ENCODE measurements around the gene PNPLA8.

PNPLA8 gene

DNA sequence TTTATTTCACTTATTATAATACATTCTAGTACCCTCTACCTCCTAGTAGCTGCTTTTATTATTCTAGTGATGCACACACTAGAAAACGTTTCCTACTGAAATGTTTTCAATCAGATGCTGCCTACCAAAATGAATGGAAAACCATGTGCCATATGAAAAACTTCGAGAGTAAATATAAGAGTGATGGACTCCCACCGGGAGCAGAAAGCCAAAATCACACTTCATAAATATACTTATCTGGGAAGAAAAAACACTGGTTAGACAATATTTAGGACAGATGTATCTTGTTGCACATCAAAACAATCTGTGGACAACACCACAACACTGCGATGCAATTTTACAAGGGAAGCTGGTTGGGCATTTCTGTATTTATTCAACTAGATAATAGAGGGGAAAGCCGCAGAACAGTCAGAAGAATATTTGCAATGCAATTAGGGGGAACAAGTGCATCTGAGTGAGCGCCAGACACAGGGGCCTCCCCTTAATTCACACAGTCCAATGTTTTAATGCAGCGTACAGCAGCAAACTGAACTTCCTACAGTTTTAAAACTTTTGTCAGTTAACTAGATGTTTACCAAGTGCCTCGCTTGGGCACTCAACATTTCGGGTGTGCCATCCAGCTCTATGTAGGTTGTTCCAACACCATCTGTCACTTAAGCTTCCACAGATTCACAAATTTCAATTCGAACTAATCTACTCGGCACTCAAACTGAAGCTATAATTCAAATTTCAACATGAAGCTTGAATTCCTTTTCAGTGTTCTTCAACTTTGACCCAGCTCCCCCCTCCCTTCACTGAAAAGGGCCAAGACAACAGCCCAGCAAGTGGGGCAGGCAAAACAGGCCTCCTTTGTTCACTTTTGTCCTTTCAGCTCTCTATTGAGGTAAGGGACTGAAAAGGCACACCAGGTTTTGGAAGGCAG, 77.1 kb downstream of the PNPLA8 start:
- peak in 13 of 51 donors; percentile 10 to 50 (median 20) for DNase-seq

DNA sequence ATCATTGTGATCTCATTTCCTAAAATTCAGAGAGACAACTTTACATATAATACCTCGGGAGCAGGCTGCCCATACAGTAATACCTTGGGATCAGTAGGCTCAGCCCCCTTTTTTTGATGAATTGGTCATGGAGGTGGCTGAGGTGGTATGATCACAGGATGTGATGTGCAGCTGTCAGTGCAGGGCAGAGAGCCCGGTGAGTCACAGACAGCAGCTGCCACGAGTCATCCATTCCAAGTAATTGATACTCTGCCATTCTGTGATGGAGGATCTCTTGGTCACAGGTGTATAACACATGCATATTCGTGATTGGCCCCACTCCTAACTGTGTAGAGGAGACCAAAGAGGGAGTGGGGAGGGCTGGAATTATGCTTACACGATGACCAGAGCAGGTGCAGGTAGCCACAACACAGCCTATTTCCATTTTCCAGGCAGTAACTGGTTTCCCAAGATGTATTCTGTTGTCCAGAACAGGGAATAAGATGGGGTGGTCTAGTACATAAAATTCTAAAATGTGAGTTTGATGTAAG, 83.8 kb downstream of the PNPLA8 start:
- peak in 1 of 51 donors; percentile 14 for DNase-seq

DNA sequence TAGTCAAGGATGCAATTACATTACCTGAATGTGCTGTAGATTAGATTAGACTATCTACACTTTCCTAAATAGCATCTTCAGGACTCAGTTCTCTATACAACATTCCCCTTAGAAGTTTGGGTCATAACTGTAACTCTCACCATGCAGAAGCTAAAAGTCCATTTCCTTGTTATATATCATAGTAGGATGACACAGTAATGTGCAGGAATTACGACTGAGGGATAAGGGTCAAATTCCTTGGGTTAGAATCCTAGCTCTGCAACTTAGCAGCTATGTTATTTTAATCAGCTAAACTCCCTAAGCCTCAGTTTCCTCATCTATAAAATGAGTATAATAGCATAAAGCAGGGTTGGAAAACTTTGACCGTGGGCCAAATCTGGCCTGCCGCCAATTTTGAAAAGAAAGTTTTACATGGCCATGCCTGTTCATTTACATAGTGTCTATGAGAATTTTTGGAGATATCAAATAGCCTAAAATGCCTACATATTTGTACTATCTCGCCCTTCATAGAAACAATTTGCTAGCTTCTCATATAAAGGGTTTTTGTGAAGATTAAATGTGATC, 84.5 kb downstream of the PNPLA8 start:
- no peak for DNase-seq

DNA sequence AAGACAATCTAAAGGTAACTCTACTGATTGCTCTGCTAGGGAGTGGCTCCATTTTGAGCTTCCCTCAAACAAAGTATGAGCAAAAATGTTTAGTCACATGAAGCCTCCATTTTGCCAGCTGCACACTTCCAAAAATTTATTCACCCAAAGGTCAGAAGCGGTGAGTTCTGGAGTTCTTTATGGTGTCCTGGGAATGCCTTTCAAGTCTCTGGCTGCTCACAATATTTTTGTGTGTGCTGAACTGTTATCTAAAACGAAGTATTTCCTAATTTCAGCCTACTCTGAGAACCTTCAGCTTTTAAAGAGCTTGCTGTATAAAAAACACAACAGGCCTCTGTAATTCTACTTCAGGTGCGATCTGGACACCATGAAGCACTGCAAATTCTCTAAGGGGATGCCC, 85.3 kb downstream of the PNPLA8 start:
- DNase-seq, result no peak

DNA sequence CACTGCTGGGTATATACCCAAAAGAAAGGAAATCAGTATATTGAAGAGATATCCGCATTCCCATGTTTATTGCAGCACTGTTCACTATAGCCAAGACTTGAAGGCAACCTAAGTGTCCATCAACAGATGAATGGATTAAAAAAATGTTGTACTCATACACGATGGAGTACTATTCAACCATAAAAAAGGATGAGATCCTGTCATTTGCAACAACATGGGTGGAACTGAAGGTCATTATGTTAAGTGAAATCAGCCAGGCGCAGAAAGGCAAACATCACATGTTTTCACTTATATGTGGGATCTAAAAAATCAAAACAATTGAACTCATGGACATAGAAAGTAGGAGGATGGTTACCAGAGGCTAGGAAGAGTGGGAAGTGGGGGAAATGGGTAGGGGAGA, 89.0 kb downstream of the PNPLA8 start:
- no peak for DNase-seq

DNA sequence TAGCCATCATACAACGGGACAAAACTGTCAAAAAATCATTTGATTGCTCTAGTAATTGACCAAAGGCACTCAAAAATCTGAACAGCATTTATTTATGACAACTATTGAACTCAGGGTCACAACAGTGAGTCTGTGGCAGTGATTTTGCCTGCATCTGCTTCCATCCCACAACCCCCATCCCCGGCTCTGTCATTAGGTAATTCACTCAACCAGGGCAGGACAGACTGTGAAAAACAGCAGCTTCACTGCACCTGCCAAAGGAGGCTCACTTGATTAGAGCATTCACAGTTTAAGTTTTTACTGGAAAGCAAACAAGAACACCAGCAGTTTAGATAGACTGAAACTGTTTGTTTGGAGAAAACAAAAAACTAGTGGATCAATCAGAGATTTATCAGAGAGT, 91.9 kb downstream of the PNPLA8 start:
- no peak for DNase-seq

DNA sequence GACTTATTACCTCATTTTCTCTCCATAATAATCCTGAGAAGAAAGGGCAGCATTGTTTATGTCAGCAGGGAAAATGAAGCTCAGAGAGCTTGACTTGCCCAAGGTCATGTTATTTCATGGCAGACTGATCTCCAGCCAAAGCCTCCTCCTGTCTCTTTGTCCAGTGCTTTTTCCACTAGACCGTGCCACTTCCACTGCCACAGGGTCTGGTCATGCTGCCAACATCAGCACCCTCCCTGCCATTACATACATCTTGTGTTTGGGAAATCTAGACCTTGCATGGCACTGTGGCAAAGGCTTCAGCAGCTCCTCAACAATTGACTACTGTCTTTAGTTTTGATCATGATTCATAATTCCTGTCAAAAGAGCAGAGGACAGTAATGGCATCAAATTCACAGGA, 94.8 kb downstream of the PNPLA8 start:
- no peak for DNase-seq

DNA sequence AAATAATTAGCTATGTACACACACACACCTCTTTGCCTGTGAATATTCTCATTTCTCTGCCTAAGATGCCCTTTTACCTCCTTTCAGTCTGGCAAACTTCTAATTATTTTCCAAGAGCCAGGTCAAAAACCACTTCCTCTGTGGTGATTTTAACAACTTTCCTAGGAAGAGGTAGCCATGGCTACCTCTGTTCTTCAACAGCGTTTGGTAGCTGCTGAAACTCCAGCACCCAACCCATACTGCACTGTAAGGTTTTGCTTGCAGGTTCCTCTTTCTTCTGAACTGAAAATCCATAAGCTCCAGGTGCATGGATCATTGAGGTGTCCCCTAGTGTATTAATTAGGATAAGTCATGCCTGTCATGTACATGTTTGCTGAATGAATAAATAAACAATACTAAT, 95.3 kb downstream of the PNPLA8 start:
- DNase-seq, result no peak

DNA sequence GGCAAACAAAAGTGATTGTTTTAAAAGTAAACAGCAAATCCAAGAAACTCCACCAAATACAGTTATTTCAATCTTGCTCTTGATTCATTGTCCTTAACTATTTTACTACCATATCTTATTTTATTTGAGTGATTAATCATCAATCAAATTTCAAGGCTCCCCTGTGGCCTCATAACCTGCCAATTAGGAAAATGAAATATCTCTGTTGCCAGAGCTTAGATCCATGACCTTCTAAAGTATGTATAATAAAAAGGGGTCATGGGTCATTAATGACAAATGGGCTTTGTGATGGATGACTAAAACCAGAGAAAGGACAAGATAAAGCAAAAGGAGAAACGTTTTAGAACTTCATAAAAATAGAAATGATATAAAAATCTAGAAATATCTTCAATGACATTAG, 98.2 kb downstream of the PNPLA8 start:
- no peak for DNase-seq

DNA sequence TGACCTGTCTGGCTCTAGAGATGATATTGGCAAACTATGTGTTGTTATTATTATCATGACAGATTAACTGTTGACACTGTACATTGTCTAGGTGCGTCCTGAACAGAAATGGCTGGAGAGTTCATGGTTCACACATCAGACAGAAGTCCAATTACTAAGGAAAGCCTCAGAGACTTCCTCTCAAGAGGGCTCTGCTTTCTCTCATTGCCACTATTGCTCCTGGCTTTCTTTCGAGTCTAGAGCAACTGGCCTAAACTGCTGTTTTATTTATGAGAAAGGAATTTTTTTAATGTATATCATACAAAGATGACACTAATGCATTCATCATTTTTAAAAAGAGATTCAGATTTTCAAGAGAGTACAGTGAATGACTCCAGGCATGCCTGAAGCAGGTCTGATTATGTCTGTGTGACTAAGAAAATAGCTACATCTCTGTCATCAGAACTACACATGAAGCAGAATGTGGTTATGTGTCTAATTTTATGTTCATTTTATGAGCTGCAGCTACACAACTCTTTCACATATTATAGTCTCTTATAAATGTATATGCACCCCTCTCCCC, 100.1 kb downstream of the PNPLA8 start:
- no peak for DNase-seq

DNA sequence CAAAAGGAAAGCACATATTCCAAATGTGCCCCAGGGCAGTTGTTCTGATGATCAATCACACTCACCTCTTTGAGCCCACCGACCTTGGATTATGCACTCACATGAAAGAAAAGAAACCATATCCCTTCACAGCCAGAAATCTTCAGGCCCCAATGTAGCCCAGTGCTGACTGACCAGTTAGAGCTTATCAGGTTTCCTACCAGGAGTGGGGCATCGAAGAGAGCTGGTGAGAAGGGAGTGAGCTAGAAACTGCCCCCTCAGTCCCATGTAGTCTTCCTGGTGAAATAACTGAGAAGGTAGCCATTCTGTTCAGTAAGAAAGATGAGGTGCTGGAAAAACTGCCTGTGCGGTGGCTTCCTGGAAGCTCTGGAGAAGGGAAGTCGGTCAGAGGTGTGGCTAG, 101.9 kb downstream of the PNPLA8 start:
- DNase-seq, result no peak

DNA sequence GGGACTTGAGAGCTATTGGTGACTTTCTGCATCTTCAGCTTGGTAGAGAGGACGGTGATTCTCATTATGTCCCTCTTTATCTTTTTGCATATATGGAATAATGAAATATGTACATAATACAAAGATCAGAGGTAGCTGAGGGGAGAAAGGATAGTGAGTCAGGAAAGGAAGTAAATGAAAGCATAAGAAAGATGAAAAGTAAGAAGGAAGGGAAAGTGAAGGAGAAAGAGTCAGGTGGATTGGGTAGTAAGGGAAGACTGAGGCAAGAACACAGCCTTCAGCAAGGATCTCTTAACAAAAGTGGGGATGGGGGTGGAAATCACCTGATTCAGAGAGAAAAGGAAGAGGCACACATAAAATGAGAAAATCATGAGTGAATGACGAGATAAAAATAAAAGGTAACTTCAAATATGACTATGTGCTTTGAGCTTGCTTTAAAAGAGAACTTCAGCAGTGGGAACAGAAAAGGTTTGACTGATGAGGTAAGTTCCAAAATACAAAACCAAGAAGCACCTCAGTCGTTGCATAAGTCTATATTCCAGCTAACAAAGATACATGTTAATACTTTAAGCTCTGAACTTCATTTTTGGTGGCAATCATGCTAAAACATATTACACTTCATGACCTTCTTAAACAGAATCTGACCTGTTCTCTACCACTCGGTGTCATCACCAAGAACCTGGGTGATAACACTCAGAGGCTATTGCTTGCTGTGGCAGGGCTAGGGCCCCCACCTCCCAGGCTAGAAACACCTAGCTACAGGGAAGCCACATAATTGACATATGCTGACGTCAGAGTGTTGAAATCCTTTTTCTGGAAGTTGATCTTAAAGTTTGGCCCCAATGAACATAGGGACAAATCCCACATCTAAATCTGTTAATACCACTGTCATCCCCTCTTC, 102.6 kb downstream of the PNPLA8 start:
- no peak for DNase-seq

DNA sequence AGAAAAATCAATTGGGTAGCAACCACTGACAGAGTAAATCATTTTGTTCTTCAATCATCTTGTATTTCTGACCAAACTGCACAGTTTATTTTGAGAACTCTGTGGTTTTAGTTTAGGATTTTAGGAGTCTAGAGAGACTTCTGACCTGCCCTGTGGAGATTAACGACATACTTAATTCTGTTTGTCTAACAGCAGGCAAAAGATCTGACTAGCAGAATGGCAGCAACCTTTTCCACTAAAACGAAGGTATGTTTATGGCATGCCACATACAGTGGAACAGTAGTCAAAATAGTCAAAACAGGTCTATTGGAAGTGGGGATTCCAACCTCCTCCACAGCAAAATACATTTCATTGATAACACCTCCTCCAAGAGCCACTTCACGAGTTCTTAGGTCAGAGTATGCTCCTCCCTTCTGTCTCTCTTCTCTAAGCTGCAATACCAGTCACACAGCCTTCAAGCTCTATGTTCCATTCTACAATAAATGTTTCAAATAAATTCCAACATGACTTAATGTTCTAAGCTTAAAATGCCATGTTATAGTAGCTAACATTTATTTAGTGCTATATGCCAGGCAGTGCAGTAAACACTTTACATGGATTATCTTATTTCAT, 104.1 kb downstream of the PNPLA8 start:
- DNase-seq, result no peak
